Hematopoietic multipotent progenitor cell treated with erythropoietin and hydrocortisone succinate and interleukin-3 and kit ligand, for 4 days (in vitro differentiated cells): ENCODE measurements around the gene ACOX3.
"Not testable (repeated sequence)": the region's sequence is repeated elsewhere in the genome, so short reads cannot be mapped to it uniquely, and the experiment has no call there.

Source experiments
- DNase-seq: peaks from one replicate; pipeline ENCODE4 v3.0.0-alpha.2; 2015

The ACOX3 gene

DNA sequence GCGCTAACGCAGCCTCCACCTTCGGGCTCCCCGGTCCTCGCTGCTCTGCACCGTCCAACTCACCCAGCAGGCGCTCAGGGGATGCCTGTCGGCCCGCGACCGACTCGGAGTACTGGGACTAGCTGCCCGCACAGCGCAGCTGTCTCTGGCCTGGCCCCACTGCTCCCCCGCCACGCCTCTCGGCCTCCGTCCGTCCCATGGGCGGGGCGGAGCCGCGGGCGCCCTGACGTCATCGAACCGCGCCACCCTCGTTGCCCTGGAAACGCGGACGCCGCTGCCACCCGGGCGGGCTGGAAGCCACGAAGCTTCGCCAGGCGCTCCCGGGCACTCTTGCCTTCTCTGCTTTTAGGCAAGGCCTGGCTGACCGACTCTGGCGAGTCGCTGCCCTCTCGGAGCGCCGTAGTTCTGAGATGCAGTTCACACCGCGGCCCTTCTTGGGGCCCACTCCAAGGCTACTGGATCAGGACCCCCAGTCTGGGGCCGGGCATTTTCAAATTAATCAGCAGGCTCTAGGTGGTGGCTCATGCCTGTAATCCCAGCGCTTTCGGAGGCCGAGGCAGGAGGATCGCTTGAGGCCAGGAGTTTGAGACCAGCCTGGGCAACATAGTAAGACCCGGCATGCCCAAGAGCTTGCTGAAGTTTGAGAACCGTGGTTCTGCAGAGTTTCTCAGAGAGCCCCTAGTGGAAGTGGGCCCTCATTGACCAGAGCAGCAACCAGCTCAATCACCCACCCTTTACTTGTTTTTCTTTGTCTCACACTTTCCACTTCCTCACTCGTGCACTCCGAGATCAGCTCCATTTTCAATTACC, 12.0 kb downstream of the ACOX3 start:
- peak; percentile 92 for DNase-seq

- DNase-seq = peak; percentile 69
Observed at GRCh38 chr4:8427761-8428287, 12.7 kb downstream of the ACOX3 start.

- no peak for DNase-seq
Observed at GRCh38 chr4:8427262-8427661, 13.3 kb downstream of the ACOX3 start.

DNA sequence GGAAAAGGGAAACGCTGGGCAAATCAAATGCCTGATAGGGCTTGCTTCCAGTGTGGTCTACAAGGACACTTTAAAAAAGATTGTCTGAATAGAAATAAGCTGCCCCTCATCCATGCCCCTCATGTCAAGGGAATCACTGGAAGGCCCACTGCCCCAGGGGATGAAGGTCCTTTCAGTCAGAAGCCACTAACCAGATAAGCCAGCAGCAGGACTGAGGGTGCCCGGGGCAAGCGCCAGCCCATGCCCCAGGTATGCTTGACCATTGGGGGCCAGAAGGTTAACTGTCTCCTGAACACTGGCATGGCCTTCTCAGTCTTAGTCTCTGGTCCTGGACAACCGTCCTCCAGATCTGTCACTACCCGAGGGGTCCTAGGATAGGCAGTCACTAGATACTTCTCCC, 17.7 kb downstream of the ACOX3 start:
- no peak for DNase-seq

DNA sequence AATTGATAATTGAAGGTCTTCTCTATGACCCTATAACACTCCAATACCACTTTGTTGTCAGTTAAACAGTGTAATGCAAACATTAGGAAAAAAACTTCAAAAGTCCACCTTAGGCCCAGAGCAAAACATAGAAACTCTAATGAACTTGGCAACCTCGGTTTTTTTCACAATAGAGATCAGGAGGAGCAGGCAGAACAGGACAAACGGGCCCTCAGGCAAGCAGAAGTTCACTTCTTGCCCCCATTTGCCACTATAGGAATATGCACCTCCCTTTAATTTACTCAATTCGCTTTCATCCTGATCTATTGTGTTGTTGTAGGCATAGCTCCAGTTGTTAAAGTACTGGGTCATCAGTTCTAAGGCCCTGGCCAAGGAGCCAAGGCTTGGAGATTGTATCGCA, 18.2 kb downstream of the ACOX3 start:
- DNase-seq = no peak

GRCh38 chr4:8420151-8420550, 20.4 kb downstream of the ACOX3 start:
- not testable (repeated sequence) for DNase-seq

- DNase-seq = no peak
Observed at GRCh38 chr4:8419222-8420041, 21.1 kb downstream of the ACOX3 start.

GRCh38 chr4:8417071-8417614, 23.4 kb downstream of the ACOX3 start:
- DNase-seq = no peak

GRCh38 chr4:8414377-8414776, 26.1 kb downstream of the ACOX3 start:
- no peak for DNase-seq

DNA sequence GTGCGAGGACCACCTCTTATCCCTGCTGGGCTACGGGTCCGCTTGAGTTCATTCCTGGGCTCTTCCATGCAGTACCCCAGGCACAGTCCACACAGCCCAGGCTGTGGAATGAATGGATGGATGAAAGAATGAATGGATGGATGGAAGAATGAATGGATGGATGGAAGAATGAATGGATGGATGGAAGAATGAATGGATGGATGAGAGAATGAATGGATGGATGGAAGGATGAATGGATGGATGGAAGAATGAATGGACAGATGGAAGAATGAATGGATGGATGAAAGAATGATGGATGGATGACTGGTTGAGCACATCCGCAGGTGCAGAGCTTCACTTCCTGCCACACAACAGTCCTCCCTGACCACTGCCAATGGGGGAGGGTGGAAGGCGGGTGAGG, 28.2 kb downstream of the ACOX3 start:
- no peak for DNase-seq

- no peak for DNase-seq
Observed at GRCh38 chr4:8411351-8412180, 29.0 kb downstream of the ACOX3 start.

GRCh38 chr4:8410641-8411271, 29.8 kb downstream of the ACOX3 start:
- peak; percentile 69 for DNase-seq

GRCh38 chr4:8410066-8410625, 30.4 kb downstream of the ACOX3 start:
- DNase-seq = no peak

GRCh38 chr4:8409264-8410065, 31.1 kb downstream of the ACOX3 start:
- peak; percentile 95 for DNase-seq

- DNase-seq = no peak
Observed at GRCh38 chr4:8407756-8408155, 32.8 kb downstream of the ACOX3 start.

DNA sequence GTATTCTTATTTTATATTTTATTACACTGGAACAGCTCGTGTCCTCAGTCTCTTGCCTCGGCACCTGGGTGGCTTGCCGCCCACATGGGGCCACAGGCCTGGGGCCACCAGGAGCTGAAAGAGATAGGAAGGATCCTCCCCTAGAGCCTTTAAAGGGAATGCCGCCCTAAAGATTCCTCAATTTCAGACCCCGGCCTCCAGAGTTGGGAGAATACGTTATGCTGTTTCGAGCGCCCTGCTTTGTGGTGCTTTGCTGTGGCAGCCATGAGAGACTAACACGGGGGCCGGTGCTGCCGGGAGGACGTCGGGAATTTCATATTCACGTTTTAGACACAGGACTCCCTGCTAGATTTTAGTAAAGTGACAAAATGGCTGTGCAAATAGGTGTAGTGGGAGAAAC, 33.2 kb downstream of the ACOX3 start:
- DNase-seq = no peak

DNA sequence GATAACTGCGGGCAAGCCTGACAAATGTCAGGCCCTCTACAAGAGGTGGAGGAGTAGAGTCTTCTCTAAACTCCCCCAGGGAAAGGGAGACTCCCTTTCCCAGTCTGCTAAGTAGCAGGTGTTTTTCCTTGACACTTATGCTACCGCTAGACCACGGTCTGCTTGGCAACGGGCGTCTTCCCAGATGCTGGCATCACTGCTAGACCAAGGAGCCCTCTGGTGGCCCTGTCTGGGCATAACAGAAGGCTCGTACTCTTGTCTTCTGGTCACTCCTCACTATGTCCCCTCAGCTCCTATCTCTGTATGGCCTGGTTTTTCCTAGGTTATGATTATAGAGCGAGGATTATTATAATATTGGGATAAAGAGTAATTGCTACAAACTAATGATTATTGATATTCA, 33.6 kb downstream of the ACOX3 start:
- DNase-seq = peak; percentile 23

DNA sequence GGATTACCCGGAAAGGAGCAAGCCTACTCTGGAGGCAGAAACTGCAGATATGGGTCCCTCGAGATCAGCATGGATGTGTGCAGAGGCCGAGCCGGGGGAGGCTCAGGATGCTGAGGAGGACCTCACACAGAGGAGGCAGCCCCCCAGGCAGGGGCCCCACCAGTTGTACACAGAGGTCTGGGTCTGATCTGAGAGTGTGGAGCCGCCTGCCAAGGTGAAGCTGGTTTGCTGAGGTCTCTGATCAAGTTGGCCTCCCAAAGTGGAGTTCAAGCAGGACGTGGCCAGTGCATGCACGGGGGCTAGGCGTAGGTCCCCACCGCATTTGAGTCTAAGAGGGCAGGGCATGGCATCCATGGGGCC, 35.0 kb downstream of the ACOX3 start:
- no peak for DNase-seq

DNA sequence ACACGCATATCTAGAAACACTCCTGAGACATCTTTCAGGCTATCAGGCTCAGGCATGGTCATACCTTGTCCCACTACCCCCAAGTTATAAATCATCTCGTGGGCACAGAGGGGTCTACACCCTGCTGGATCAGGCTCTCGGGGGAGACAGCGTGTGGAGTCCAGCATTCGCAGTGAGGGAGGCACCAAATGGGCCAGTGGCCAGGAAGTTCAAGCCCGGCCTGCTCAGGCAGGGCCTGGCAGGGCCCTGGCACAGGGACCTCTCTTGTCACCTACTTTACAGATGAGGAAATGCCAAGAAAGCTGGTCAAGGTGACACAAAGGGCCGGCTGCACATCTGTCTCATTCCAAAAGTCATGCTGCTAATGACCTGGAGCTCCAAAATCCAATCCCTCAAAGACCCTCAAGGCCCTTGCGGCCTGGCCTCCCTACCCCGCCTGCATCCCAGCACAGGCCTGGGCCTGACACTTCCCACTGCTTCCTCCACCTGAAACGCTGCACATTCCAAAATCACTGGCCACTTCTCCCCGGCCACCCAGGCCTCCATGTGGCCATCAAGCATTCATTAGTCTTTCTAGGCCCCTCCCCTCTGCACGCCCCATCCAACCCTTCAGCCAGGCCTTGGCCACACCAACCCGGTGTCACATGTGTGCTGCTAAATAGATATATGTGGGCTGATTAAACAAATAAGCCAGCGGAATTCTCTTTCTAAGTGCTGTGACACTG, 35.6 kb downstream of the ACOX3 start:
- DNase-seq = no peak

DNA sequence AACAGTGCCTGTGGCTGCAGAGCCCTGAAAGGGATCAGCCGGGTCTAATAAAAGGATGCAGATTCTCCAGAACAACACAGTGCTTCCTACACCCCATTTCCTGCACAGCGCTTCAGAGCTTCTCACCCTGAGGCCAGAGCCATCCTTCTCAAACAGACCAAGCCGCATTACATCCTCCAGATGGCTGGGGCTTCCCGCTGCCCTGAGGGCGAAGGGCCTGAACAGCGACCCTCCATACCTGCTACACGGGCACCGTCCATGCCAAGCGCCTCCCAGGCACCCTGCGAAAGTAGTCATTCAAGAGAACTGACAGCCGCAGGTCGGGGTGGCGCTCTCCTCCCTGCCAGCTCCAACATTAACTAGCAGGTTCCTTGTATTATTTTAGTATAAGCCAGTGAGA, 36.5 kb downstream of the ACOX3 start:
- peak; percentile 21 for DNase-seq
